Muscle layer of colon (tissue), 2 donors: Measurements from ENCODE around the gene TMEM26.

Source experiments
- H3K27ac ChIP-seq: one replicate; pipeline ENCODE4 v1.7.0; 2013; ENCODE audit warnings: low read depth, mild to moderate bottlenecking, low read length, moderate library complexity
- H3K27me3 ChIP-seq, 2 donors: one replicate each; pipeline ENCODE4 v1.7.0; 2013; ENCODE audit warnings: low read length in 2 of 2, mild to moderate bottlenecking in 2 of 2; ENCODE audit not compliant: insufficient read depth in 2 of 2, control insufficient read depth in 1 of 2
- H3K36me3 ChIP-seq: one replicate; pipeline ENCODE4 v1.7.0; 2013; ENCODE audit warnings: mild to moderate bottlenecking, low read length; ENCODE audit not compliant: insufficient read depth
- H3K4me1 ChIP-seq: one replicate; pipeline ENCODE4 v1.7.0; 2013; ENCODE audit warnings: mild to moderate bottlenecking, low read length; ENCODE audit not compliant: insufficient read depth
- H3K4me3 ChIP-seq, 2 donors: one replicate each; pipeline ENCODE4 v1.7.0; 2013; ENCODE audit warnings: low read length in 2 of 2, low read depth in 1 of 2, mild to moderate bottlenecking in 1 of 2, moderate library complexity in 1 of 2
- H3K9ac ChIP-seq: one replicate; pipeline ENCODE4 v1.7.0; 2013; ENCODE audit warnings: low read length
- H3K9me3 ChIP-seq: one replicate; pipeline ENCODE4 v1.7.0; 2013; ENCODE audit warnings: mild to moderate bottlenecking, low read length
- donor health status: abdominal sarcoma.
- donor health status: Adenocarcinoma of cecum.

The TMEM26 gene

GRCh38 chr10:61475449-61475873 is 22.3 kb upstream of the TMEM26 start:
- Histone ChIP-seq H3K4me3 (no peak overlapping the region), H3K27me3 (no peaks in the 10 kb centered on the region), H3K27ac (no peak overlapping the region), H3K9me3 (no peaks in the 10 kb centered on the region), H3K36me3 (no peaks in the 10 kb centered on the region), H3K9ac (no peak overlapping the region), H3K4me1 (no peaks in the 10 kb centered on the region)

GRCh38 chr10:61472090-61472674 is 19.0 kb upstream of the TMEM26 start:
- H3K27ac ChIP-seq = no peak overlapping the region
- H3K4me3 ChIP-seq = no peak overlapping the region
- no peaks in the 10 kb centered on the region for H3K36me3 ChIP-seq
- H3K9ac ChIP-seq = no peak overlapping the region
- no peaks in the 10 kb centered on the region for H3K4me1 ChIP-seq
- no peaks in the 10 kb centered on the region for H3K9me3 ChIP-seq
- no peaks in the 10 kb centered on the region for H3K27me3 ChIP-seq

GRCh38 chr10:61471491-61471890 is 18.3 kb upstream of the TMEM26 start:
- no peak overlapping the region for H3K27ac ChIP-seq
- no peak overlapping the region for H3K4me3 ChIP-seq
- H3K36me3 ChIP-seq = no peaks in the 10 kb centered on the region
- no peaks in the 10 kb centered on the region for H3K4me1 ChIP-seq
- no peaks in the 10 kb centered on the region for H3K27me3 ChIP-seq
- no peak overlapping the region for H3K9ac ChIP-seq
- no peaks in the 10 kb centered on the region for H3K9me3 ChIP-seq

GRCh38 chr10:61470740-61471139 is 17.6 kb upstream of the TMEM26 start:
- no peak overlapping the region for H3K9ac ChIP-seq
- H3K9me3 ChIP-seq = no peaks in the 10 kb centered on the region
- H3K27ac ChIP-seq = no peak overlapping the region

GRCh38 chr10:61465901-61466632 is 12.9 kb upstream of the TMEM26 start:
- Histone ChIP-seq H3K9me3 (no peaks in the 10 kb centered on the region), H3K27me3 (no peaks in the 10 kb centered on the region), H3K36me3 (no peaks in the 10 kb centered on the region), H3K4me3 (no peak overlapping the region), H3K9ac (no peak overlapping the region), H3K27ac (no peak overlapping the region), H3K4me1 (peaks cover 10% of the 10 kb centered on the region)

More at GRCh38 chr10:61470740-61471139, 17.6 kb upstream of the TMEM26 start:
- no peak overlapping the region for H3K4me3 ChIP-seq
- H3K4me1 ChIP-seq = no peaks in the 10 kb centered on the region
- H3K36me3 ChIP-seq = no peaks in the 10 kb centered on the region
- no peaks in the 10 kb centered on the region for H3K27me3 ChIP-seq

GRCh38 chr10:61465171-61465496 is 12.0 kb upstream of the TMEM26 start:
- Histone ChIP-seq H3K27me3 (no peaks in the 10 kb centered on the region), H3K27ac (no peak overlapping the region), H3K9ac (no peak overlapping the region), H3K9me3 (no peaks in the 10 kb centered on the region), H3K4me3 (no peak overlapping the region), H3K4me1 (peaks cover 10% of the 10 kb centered on the region), H3K36me3 (no peaks in the 10 kb centered on the region)

GRCh38 chr10:61464461-61465170 is 11.4 kb upstream of the TMEM26 start:
- no peaks in the 10 kb centered on the region for H3K9me3 ChIP-seq
- H3K4me3 ChIP-seq = no peak overlapping the region
- H3K36me3 ChIP-seq = no peaks in the 10 kb centered on the region
- H3K27me3 ChIP-seq = no peaks in the 10 kb centered on the region
- no peak overlapping the region for H3K27ac ChIP-seq
- peaks cover 10% of the 10 kb centered on the region for H3K4me1 ChIP-seq
- no peak overlapping the region for H3K9ac ChIP-seq

- Histone ChIP-seq H3K9me3 (no peaks in the 10 kb centered on the region), H3K36me3 (no peaks in the 10 kb centered on the region), H3K4me1 (peaks cover 10% of the 10 kb centered on the region), H3K27me3 (no peaks in the 10 kb centered on the region), H3K9ac (no peak overlapping the region), H3K27ac (no peak overlapping the region), H3K4me3 (no peak overlapping the region)
These were observed 10.1 kb upstream of the TMEM26 start for GRCh38 chr10:61463035-61463909.

- no peak overlapping the region for H3K9ac ChIP-seq
- peaks cover 10% of the 10 kb centered on the region for H3K4me1 ChIP-seq
- no peaks in the 10 kb centered on the region for H3K27me3 ChIP-seq
- H3K36me3 ChIP-seq = no peaks in the 10 kb centered on the region
- H3K27ac ChIP-seq = no peak overlapping the region
- H3K4me3 ChIP-seq = no peak overlapping the region
- H3K9me3 ChIP-seq = no peaks in the 10 kb centered on the region
These were observed 7.7 kb upstream of the TMEM26 start for GRCh38 chr10:61460835-61461234.

GRCh38 chr10:61458031-61458430 is 4.8 kb upstream of the TMEM26 start:
- Histone ChIP-seq H3K9ac (no peak overlapping the region), H3K4me1 (peaks cover 3% of the 10 kb centered on the region), H3K27ac (no peak overlapping the region), H3K27me3 (peaks cover 3 to 5% of the 10 kb centered on the region in 2 donors), H3K9me3 (no peaks in the 10 kb centered on the region), H3K4me3 (no peak overlapping the region), H3K36me3 (no peaks in the 10 kb centered on the region)
